Neural crest cell (in vitro differentiated cells): Measurements from ENCODE around the gene TOR1AIP1. TPM values are rescaled to one million over a fixed set of nuclear protein-coding genes. Genes with fewer than 3 reads are reported as not detected.

Source experiments
- DNase-seq: peaks from one replicate; pipeline ENCODE4 v3.0.0; 2021; ENCODE audit warnings: low read depth, mixed read lengths, low spot score
- H3K27ac Mint-ChIP-seq: one replicate; pipeline ENCODE4 v1.8.0; 2021; ENCODE audit warnings: mild to moderate bottlenecking, mixed read lengths; ENCODE audit not compliant: unreplicated experiment
- H3K27me3 Mint-ChIP-seq: 2 replicates; pipeline ENCODE4 v1.8.0; 2021; ENCODE audit warnings: low read depth, mild to moderate bottlenecking, mixed read lengths
- H3K36me3 Mint-ChIP-seq: 2 replicates; pipeline ENCODE4 v1.8.0; 2021; ENCODE audit warnings: low read depth, mild to moderate bottlenecking, mixed read lengths
- H3K4me1 Mint-ChIP-seq: 2 replicates; pipeline ENCODE4 v1.8.0; 2021; ENCODE audit warnings: mixed read lengths
- H3K4me3 Mint-ChIP-seq: one replicate; pipeline ENCODE4 v1.8.0; 2021; ENCODE audit warnings: mild to moderate bottlenecking, mixed read lengths
- H3K9me3 Mint-ChIP-seq: 2 replicates; pipeline ENCODE4 v1.8.0; 2021; ENCODE audit warnings: mixed read lengths
- CTCF ChIP-seq: fragments of 200-600 bp; sonication (generic); conservative IDR thresholded peaks from 2 replicates; pipeline ENCODE4 v1.5.0; 2021; ENCODE audit warnings: antibody characterized with exemption, mild to moderate bottlenecking
- total RNA-seq: library from RNA; stranded (reverse); gene quantifications from 2 replicates; pipeline ENCODE4 v1.2.1, GENCODE V29; 2021

The TOR1AIP1 gene
- total RNA-seq, 1 donor from 2014 or later, result 22.1 TPM

GRCh38 chr1:179867493-179868330, 14.4 kb upstream of the TOR1AIP1 start:
- H3K27ac Mint-ChIP-seq, result no peak overlapping the region
- no peak overlapping the region for H3K4me3 Mint-ChIP-seq
- H3K36me3 Mint-ChIP-seq, result peaks cover 18% of the 10 kb centered on the region
- TF ChIP-seq CTCF, result peak; percentile 77
- H3K9me3 Mint-ChIP-seq, result no peaks in the 10 kb centered on the region
- H3K4me1 Mint-ChIP-seq, result peaks cover 16% of the 10 kb centered on the region
- peak; percentile 53 for DNase-seq
- H3K27me3 Mint-ChIP-seq, result no peaks in the 10 kb centered on the region

DNA sequence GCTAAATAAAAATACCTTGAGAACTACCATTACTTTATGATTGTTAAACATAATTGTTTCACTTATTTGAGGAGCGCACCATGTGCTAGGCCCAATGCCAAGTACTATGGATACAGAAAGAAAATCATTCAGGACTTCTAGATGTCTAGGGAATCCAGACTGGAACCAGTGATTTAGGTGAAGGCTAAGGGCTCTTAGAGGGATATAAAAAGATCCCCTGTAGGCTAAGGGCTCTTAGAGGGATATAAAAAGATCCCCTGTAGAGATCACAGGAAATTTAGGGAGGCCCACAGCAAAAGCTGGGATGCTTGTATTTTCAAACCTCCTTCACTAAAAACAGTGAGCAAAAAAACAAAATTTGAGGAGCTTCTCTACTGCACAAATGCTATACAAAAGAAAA, 11.2 kb upstream of the TOR1AIP1 start:
- H3K27ac Mint-ChIP-seq, result no peak overlapping the region
- H3K27me3 Mint-ChIP-seq, result no peaks in the 10 kb centered on the region
- H3K4me1 Mint-ChIP-seq, result peaks cover 26% of the 10 kb centered on the region
- no peak overlapping the region for H3K4me3 Mint-ChIP-seq
- H3K36me3 Mint-ChIP-seq, result peaks cover 6% of the 10 kb centered on the region
- DNase-seq, result no peak
- TF ChIP-seq CTCF, result no peak
- no peaks in the 10 kb centered on the region for H3K9me3 Mint-ChIP-seq

DNA sequence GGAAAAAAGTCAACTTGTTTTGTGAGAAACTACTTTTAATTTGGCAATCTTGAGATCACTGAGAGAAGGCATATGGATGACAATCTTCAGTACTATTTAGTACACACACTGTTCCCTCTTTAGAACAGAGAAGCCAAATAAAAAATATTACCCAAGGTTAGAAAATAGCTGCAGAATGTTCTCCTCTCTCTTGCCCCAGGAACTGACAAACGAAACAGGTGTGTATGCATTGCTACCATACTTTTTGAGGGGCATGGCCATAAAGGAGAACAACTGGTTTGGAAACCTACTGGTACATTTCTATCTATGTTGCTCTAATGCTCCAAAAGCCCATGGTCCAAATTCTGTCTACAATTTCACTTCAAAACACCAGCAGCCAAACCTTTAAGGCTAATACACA, 10.1 kb upstream of the TOR1AIP1 start:
- no peak overlapping the region for H3K4me3 Mint-ChIP-seq
- peaks cover 34% of the 10 kb centered on the region for H3K4me1 Mint-ChIP-seq
- H3K27ac Mint-ChIP-seq, result no peak overlapping the region
- no peak for DNase-seq
- peaks cover 2% of the 10 kb centered on the region for H3K36me3 Mint-ChIP-seq
- H3K9me3 Mint-ChIP-seq, result no peaks in the 10 kb centered on the region
- TF ChIP-seq CTCF, result no peak
- no peaks in the 10 kb centered on the region for H3K27me3 Mint-ChIP-seq

DNA sequence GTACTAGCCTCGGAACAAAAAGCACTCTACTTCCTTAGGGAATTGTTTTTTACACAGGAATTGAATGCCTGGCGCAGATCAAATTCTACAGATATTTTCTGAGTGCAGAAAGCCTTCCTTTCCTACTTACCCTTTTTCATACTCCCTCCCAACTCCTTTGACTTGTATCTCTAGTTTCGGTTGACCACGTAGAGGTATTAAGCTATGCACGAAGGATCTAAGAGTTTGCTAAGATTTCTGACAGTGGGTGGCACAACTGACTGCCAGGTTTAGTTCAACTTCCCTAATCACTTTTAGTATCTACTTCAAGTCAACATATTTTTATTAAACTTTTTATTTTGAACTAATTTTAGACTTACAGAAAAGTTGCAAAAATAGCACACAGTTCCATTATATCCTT, 9.5 kb upstream of the TOR1AIP1 start:
- Mint-ChIP-seq H3K4me1 (peaks cover 33% of the 10 kb centered on the region), H3K4me3 (no peak overlapping the region), H3K27me3 (no peaks in the 10 kb centered on the region), H3K9me3 (no peaks in the 10 kb centered on the region), H3K27ac (no peak overlapping the region), H3K36me3 (no peaks in the 10 kb centered on the region)
- no peak for TF ChIP-seq CTCF
- no peak for DNase-seq

GRCh38 chr1:179873438-179873851, 8.6 kb upstream of the TOR1AIP1 start:
- no peak for DNase-seq
- no peak for TF ChIP-seq CTCF
- H3K27me3 Mint-ChIP-seq, result no peaks in the 10 kb centered on the region
- peak overlapping the region; percentile 18 for H3K4me3 Mint-ChIP-seq
- H3K4me1 Mint-ChIP-seq, result peaks cover 33% of the 10 kb centered on the region
- no peaks in the 10 kb centered on the region for H3K9me3 Mint-ChIP-seq
- no peak overlapping the region for H3K27ac Mint-ChIP-seq
- no peaks in the 10 kb centered on the region for H3K36me3 Mint-ChIP-seq
